NCI-H2081 (cell line): Measurements from ENCODE around the gene PCGF1.
"Not testable (repeated sequence)": the region's sequence is repeated elsewhere in the genome, so short reads cannot be mapped to it uniquely, and the experiment has no call there.

Source experiments
- DNase-seq, 2 experiments: peaks; one replicate each; lab custom pipeline; 2025; lab: John Stamatoyannopoulos, UW

Gene PCGF1

DNA sequence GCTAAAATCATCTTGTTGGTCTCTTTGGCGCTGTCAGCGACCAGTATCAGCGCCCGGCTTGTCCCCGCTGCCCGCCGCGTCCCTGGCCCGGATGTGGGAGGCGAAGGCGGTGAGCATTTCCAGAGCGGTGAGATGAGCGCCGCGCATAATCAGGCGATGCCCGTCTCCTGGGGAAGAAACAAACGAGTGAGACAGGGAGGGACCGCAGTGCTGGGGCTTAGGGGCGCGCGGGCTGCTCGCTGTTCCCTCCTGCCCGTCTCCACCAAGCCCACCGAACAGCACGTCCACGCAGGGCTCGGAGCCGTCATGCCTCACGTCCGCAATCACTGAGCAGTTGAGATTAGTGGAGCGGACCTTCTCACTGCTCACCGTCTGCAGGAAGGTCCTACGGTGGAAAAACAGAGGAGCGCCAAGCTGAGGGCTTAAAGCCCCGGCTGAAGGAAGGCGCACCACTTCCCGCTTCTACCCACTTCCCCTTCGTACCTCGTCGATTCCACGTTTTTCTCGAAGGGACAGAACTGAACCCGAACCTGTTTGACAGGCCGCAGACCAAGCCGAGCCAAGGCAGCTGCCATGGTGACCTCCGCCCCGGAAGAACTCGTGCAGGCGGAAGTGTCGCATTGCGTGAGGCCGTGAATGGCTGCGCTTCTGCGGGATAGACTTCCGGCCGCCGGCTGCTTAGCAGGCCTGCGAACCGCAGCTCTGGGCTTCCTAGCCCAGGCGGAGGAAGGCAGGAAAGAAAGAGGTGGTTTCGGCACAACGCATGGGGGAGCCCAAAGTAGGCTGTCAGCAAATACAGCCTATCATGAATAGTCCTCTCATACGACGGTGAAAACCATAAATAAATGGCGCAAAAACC, 35.2 kb downstream of the PCGF1 start, which contains the start of gene MRPL53:
TSS of gene MRPL53 (minus strand) at position 595 of the 859 bp plus-strand sequence. CDS start at position 575, 20 bp downstream.
- DNase-seq, result peak; percentile 94 to 95

DNA sequence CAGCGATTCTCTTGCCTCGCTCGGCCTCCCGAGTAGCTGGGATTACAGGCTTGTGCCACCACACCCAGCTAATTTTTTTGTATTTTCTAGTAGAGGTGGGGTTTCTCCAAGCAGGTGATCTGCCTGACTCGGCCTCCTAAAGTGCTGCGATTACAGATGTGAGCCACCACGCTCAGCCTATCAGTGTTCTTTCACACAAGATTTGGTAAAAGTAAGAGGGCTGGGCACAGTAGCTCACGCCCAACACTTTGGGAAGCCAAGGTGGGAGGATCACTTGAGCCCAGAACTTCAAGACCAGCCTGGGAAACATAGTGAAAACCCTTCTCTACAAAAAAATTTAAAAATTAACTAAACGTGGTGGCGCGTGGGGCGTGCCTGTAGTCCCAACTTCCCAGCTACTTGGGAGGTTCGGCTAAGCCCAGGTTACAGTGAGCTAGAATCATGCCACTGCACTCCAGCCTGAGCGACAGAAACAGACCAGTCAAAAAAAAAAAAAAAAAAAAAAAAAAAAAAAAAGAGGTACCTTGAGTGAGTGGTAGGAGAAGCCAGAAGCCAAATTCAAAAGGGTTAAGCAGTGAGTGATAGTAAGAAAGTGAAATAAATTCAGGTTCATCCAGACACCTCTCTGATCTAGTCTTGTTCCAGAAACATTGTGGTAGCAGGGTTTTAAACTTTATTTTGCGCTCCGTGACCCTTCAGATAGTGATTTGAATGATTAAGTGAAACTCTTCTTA, 36.0 kb downstream of the PCGF1 start:
- no peak for DNase-seq

DNA sequence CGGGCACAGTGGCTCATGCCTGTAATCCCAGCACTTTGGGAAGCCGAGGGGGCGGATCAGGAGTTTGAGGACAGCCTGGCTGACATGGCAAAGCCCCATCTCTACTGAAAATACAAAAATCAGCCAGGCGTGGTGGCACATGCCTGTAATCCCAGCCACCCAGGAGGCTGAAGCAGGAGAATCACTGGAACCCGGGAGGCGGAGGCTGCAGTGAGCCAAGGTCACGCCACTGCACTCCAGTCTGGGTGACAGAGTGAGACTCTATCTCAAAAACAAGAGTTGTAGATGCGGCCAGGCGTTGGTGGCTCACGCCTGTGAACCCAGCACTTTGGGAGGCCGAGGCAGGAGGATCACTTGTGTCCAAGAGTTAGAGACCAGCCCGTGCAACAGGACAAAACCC, 36.8 kb downstream of the PCGF1 start:
- DNase-seq, result not testable (repeated sequence)

DNA sequence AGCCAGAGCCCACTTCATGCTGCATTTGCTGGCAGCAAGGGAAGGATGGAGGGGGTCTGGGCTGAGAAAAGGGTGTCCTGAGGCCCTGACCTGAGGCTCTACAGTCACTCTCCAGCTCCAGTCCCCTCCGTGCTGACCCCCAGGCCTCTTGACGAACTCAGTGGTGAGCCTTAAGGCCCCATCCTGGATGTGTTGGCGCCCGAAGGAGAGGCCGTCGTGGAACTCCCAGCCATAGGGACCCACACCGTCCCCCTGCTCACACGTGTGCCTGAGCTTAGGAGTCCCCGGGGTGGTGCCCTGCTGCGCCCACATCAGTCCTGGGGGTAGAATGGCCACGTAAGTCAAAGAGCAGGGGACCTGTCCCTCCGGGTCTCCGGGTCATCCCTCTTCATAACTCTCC, 43.1 kb downstream of the PCGF1 start:
- no peak for DNase-seq

DNA sequence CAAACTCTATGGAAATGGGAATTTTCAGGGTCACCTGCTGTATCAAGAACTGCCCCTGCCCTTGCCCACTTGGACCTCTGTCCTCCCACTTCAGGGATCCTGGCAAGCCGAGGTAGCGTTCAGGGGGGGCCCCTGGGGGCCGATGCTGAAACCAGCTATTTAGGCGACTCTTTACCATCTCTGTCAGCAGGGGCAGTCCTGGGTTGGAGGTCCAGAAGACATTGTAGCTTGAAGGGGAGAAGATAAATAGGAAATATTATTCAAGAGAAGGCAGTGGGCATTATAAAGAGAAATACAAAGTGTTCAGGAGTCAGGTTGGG, 44.7 kb downstream of the PCGF1 start:
- DNase-seq, result no peak

DNA sequence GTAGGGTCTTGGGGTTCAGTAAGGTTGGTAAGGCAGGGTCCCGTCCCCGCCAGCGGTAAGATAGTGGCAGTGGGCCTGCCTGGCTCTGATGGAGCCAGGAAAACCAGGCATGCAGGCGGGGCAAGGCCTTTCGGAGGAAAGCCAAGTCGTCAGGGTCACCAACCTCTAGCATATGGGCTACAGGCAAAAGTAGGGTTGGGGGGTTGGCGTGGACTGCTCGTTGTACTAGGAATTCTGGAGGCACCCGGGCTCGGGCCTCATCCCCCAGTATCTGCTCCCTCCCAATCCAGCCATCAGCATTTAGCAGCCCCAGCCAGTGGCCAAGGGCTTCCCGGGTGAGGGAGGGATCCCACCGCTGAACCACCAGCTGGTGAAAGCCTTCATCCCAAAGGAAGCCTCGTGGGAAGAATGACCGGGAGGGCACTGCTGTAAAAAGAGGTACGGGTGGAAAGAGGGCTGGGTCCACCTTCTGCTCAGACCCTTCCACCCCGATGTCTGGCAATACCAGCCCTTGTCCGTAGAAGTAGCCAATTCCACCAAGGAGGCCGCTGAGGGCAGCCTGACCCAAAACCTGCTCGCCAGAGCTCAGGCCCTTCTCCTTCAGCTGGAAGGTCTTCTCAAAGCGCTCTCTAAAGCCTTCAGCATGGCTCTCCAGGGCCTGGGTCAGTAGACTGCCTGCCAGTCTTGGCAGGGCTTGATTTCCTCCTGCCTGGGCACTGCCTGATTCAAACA, 45.3 kb downstream of the PCGF1 start:
- no peak for DNase-seq

DNA sequence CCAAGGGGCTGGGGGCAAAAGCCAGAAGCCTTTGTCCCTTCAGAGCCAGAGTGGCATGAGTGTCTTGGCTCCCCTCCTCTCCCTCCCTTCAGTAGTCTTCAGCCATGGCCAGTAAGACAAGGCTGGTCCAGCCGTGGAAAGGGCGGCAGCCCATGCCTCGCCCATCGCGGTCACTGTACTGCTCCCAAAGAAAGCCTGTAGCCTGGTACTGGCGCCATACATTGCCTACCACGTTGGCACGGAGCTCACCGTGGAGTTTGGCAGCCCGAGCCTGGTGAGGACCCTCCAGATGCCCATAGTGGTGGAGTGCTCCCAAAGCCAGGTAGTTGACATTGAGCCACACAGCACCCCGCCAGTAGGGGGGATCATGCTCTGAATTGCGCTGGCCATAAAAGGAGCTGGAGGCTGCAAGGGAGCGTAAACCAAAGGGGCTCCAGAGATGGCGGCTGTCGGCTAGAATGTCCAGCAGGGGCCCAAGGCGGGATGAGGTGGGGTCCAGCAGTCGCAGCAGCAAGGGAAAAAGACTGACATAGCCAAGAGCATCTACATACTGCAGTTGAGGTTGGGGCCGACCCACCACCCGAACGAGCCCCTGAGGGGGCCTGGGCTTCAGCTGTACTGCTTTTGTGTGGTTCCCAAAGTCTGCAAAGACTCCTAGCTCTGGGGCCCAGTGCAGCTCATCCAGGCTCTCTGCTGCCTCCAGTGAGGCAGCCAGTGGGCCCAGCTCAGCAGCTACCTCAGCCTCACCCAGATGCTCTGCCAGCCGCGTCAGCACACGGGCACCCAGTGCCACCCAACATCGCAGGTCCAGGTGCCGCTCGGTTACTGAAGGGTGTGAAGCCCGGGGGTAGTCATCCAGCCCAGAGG, 46.1 kb downstream of the PCGF1 start:
- DNase-seq, result no peak

DNA sequence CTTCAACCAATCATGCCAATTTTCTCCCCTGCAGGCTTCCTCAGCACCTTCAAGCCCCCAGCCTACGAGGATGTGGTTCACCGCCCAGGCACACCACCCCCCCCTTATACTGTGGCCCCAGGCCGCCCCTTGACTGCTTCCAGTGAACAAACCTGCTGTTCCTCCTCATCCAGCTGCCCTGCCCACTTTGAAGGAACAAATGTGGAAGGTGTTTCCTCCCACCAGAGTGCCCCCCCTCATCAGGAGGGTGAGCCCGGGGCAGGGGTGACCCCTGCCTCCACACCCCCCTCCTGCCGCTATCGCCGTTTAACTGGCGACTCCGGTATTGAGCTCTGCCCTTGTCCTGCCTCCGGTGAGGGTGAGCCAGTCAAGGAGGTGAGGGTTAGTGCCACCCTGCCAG, 47.3 kb downstream of the PCGF1 start:
- DNase-seq, result not testable (repeated sequence)

DNA sequence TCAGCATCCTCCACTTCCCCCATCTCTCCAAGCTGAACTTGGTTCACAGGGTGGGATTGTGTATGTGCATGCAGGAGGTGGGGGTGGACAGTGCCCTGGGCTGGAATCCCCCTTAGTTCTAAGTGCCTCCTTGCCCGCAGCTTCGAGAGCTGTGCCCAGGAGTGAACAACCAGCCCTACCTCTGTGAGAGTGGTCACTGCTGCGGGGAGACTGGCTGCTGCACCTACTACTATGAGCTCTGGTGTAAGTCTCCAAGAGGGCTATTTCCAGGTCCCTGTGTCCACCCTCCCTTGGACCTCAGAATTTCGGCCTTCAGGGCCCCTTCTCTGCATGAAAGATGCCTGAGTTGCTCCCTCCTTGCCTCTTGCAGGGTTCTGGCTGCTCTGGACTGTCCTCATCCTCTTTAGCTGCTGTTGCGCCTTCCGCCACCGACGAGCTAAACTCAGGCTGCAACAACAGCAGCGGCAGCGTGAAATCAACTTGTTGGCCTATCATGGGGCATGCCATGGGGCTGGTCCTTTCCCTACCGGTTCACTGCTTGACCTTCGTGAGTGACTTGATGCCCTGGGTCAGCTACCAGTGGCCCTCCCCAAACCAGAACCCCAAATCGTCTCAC, 47.9 kb downstream of the PCGF1 start:
- DNase-seq, result not testable (repeated sequence)

DNA sequence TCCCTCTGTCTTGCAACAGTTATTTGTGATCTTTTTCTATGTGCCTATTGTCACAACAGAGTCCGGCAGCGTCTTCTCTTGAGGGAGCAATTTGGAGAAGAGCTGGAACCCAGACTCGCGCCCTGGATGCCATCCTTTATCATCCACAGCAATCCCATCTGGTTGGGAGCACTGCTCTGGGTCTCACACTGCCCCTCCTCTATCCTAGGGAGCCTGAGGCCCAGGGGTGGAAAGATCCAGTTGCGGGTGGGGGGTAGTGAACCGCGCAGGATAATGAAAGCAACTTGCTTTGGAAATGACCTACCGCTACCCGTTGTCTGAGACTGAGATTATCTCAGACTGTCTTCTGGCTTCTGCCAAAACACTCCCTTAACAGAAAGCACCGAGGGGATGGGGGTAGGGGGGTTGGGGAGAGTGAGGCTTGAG, 48.5 kb downstream of the PCGF1 start:
- no peak for DNase-seq

DNA sequence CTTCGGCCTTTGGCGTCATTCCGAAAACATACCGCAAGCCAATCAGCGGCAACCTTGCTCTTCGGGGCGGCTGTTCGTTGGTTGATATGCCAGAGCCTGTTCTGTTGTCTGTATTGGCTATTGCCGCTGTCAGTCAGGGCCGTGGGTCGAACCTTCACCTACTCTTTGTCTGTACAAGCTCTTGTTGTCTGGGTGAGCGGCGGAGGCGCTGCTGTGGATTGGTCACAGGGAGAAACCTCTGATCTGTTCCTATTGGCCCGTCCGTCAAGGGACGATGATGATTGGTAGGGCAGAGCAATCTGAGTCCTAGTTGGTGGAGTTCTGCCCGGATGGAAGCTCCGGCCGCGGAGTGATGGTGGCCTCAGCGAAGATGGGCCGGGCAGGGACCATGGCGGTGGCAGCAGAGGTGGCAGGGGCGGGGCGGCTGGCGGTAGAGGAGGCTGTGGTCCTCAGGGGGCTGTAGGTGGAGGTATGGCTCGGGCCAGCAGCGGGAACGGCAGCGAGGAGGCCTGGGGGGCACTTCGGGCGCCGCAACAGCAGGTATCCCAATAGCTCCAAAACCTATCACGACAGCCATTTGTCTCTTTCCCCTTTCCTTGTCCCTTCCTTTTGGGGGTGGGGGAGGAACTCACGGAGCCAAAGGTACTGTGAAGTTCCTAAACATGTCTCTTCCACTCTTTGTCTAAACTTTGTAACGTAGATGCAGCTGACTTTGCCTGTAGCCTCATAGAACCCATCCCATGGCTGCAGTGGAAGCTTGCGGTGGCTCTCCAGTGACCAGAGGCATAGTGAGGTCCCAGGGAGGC, 49.2 kb downstream of the PCGF1 start, which contains the start of gene WBP1:
TSS of gene WBP1 (plus strand) at position 307 of the 806 bp plus-strand sequence. CDS start at position 472, 165 bp downstream.
- DNase-seq, result peak; percentile 99 to 100

DNA sequence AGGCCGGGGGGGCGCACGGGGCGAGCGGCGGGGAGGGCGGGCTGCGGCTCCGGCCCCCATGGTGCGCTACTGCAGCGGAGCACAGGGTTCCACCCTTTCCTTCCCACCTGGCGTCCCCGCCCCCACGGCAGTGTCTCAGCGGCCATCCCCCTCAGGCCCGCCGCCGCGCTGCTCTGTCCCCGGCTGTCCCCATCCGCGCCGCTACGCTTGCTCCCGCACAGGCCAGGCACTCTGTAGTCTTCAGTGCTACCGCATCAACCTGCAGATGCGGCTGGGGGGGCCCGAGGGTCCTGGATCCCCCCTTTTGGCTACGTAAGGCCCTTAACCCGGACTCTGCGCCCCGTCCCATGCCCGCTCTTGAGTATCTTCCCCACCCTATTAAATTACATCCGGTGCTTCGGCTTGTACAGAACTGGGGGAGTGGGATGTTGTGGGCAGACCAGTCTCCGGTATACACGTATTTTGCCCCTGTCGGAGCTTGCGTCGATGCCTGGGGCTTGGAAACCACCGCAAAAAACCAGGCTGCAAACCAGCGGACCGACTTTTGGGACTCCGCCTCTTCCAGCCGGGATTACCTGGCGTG, 49.9 kb downstream of the PCGF1 start:
- DNase-seq, result peak; percentile 85 to 87

DNA sequence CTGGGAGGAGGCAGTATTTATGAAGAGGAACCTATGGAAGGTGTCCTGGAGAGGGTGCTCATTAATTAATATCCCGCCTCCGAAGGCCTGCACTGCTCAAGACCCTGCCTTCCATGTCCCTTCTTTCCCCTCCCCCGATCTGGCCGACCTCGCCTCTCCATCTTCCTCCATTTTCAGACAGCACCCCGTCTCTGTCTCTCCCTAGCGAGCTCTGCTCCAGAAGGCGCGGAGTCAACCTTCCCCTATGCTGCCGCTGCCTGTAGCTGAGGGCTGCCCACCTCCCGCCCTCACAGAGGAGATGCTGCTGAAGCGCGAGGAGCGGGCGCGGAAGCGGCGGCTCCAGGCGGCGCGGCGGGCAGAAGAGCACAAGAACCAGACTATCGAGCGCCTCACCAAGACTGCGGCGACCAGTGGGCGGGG, 50.4 kb downstream of the PCGF1 start:
- no peak for DNase-seq
